Mesenchymal stem cell (in vitro differentiated cells and primary cell): ENCODE results near the gene CD72.
A peak's percentile ranks its signal among the peaks of the same experiment; 100 is the strongest.
"Not testable (repeated sequence)": the region's sequence is repeated elsewhere in the genome, so short reads cannot be mapped to it uniquely, and the experiment has no call there.

Experiments used
- DNase-seq: peaks from one replicate; pipeline ENCODE4 v3.0.0-alpha.2; 2013
- H2AFZ ChIP-seq: one replicate; pipeline ENCODE4 v1.6.1; 2013; ENCODE audit warnings: low read depth, mild to moderate bottlenecking, control low read depth, inconsistent platforms, low read length, moderate library complexity
- H2AK5ac ChIP-seq: 2 replicates; pipeline ENCODE4 v1.6.1; 2013; ENCODE audit warnings: low read length, moderate library complexity, mild to moderate bottlenecking, inconsistent platforms; ENCODE audit not compliant: severe bottlenecking
- H2BK120ac ChIP-seq: one replicate; pipeline ENCODE4 v1.6.1; 2013; ENCODE audit warnings: low read depth, mild to moderate bottlenecking, inconsistent platforms, low read length, moderate library complexity
- H2BK12ac ChIP-seq, 2 experiments: one replicate each; pipeline ENCODE4 v1.6.1; 2013; ENCODE audit warnings: inconsistent platforms in 2 of 2, low read length in 2 of 2, mild to moderate bottlenecking in 2 of 2, moderate library complexity in 2 of 2, control low read depth in 1 of 2
- H2BK15ac ChIP-seq: one replicate; pipeline ENCODE4 v1.6.1; 2013; ENCODE audit warnings: mild to moderate bottlenecking, low read depth, inconsistent platforms; ENCODE audit not compliant: poor library complexity, severe bottlenecking
- H2BK5ac ChIP-seq: 2 replicates; pipeline ENCODE4 v1.6.1; 2013; ENCODE audit warnings: low read depth, mild to moderate bottlenecking, low read length, control low read depth, inconsistent platforms; ENCODE audit not compliant: poor library complexity, severe bottlenecking
- H3K14ac ChIP-seq, 2 experiments: one replicate each; pipeline ENCODE4 v1.6.1; 2013; ENCODE audit warnings: inconsistent platforms in 2 of 2, low read length in 2 of 2, control low read depth in 1 of 2, mild to moderate bottlenecking in 1 of 2, moderate library complexity in 1 of 2
- H3K18ac ChIP-seq, 2 experiments: one replicate each; pipeline ENCODE4 v1.6.1; 2013; ENCODE audit warnings: inconsistent platforms in 2 of 2, low read length in 2 of 2, control low read depth in 1 of 2, low read depth in 1 of 2, mild to moderate bottlenecking in 1 of 2
- H3K23ac ChIP-seq, 2 experiments: one replicate each; pipeline ENCODE4 v1.6.1; 2013; ENCODE audit warnings: inconsistent platforms in 2 of 2, low read length in 2 of 2, mild to moderate bottlenecking in 2 of 2, moderate library complexity in 2 of 2, control low read depth in 1 of 2
- H3K27ac ChIP-seq: 2 replicates; pipeline ENCODE4 v1.5.1; 2013; ENCODE audit warnings: mild to moderate bottlenecking, moderate library complexity, low read length, control low read depth, inconsistent platforms; ENCODE audit not compliant: poor library complexity, severe bottlenecking
- H3K27me3 ChIP-seq, 2 experiments: 2 replicates each; pipeline versions ENCODE4 v1.6.1 to v1.7.0; 2013; ENCODE audit warnings: low read length in 2 of 2, mild to moderate bottlenecking in 2 of 2, moderate library complexity in 2 of 2, control low read depth in 1 of 2, inconsistent platforms in 1 of 2; ENCODE audit not compliant: control insufficient read depth in 1 of 2, insufficient read depth in 1 of 2
- H3K36me3 ChIP-seq, 2 experiments: 2 replicates each; pipeline versions ENCODE4 v1.6.1 to v1.7.0; 2013; ENCODE audit warnings: low read length in 2 of 2, control low read depth in 1 of 2, inconsistent platforms in 1 of 2, low read depth in 1 of 2, mild to moderate bottlenecking in 1 of 2; ENCODE audit not compliant: insufficient read depth in 2 of 2, control insufficient read depth in 1 of 2
- H3K4ac ChIP-seq, 2 experiments: one replicate each; pipeline ENCODE4 v1.6.1; 2013; ENCODE audit warnings: inconsistent platforms in 2 of 2, low read length in 2 of 2, mild to moderate bottlenecking in 2 of 2, moderate library complexity in 2 of 2, control low read depth in 1 of 2, low read depth in 1 of 2
- H3K4me1 ChIP-seq: 2 replicates; pipeline ENCODE4 v1.6.1; 2013; ENCODE audit warnings: low read depth, low read length, control low read depth; ENCODE audit not compliant: control insufficient read depth, insufficient read depth
- H3K4me2 ChIP-seq: 2 replicates; pipeline ENCODE4 v1.6.1; 2013; ENCODE audit warnings: low read length, mild to moderate bottlenecking, inconsistent platforms; ENCODE audit not compliant: poor library complexity, severe bottlenecking
- H3K4me3 ChIP-seq, 2 experiments: 2 replicates each; pipeline versions ENCODE4 v1.5.1 to v1.7.0; 2013; ENCODE audit warnings: low read length in 2 of 2, mild to moderate bottlenecking in 2 of 2, control low read depth in 1 of 2, low read depth in 1 of 2; ENCODE audit not compliant: insufficient read depth in 1 of 2
- H3K79me1 ChIP-seq: replicated peaks from 2 replicates; pipeline ENCODE4 v1.6.1; 2013; ENCODE audit warnings: mild to moderate bottlenecking, control low read depth, low read length, inconsistent platforms; ENCODE audit not compliant: poor library complexity, severe bottlenecking
- H3K9ac ChIP-seq: 2 replicates; pipeline ENCODE4 v1.7.0; 2013; ENCODE audit warnings: mild to moderate bottlenecking, low read length, moderate library complexity
- H3K9me3 ChIP-seq: 2 replicates; pipeline ENCODE4 v1.7.0; 2013; ENCODE audit warnings: mild to moderate bottlenecking, low read length; ENCODE audit not compliant: control insufficient read depth
- H4K8ac ChIP-seq: one replicate; pipeline ENCODE4 v1.6.1; 2013; ENCODE audit warnings: inconsistent platforms, mild to moderate bottlenecking, low read length, moderate library complexity
- H4K91ac ChIP-seq: one replicate; pipeline ENCODE4 v1.6.1; 2013; ENCODE audit warnings: mild to moderate bottlenecking, low read length, inconsistent platforms
- WGBS: methylation state at CpG from one replicate; pipeline ENCODE4 v1.1.7; 2013; ENCODE audit warnings: mixed read lengths; 5-methylcytosine and 5-hydroxymethylcytosine counted together

The CD72 gene

GRCh38 chr9:35649431-35650340, 31.5 kb upstream of the CD72 start:
- Histone ChIP-seq H4K91ac (no peak overlapping the region), H3K36me3 (no peaks in the 10 kb centered on the region), H3K79me1 (no peaks in the 10 kb centered on the region), H3K4me2 (no peak overlapping the region), H3K27me3 (no peaks in the 10 kb centered on the region), H2BK5ac (no peak overlapping the region), H3K4ac (peak overlapping the region in 1 of 2 experiments; percentile 30), H2AFZ (no peak overlapping the region), H3K23ac (no peak overlapping the region), H3K9ac (peak overlapping the region; percentile 74), H3K4me3 (peak overlapping the region in 1 of 2 experiments; percentile 59), H3K18ac (no peak overlapping the region), H3K9me3 (no peaks in the 10 kb centered on the region), H2AK5ac (no peak overlapping the region), H2BK15ac (no peak overlapping the region), H4K8ac (no peak overlapping the region), H2BK12ac (no peak overlapping the region), H3K27ac (no peak overlapping the region), H3K14ac (no peak overlapping the region), H3K4me1 (peaks cover 6% of the 10 kb centered on the region), H2BK120ac (no peak overlapping the region)
- 92% methylated on average over 25 of the region's 26 CpGs for WGBS
- DNase-seq: no peak

GRCh38 chr9:35646533-35647265, 28.5 kb upstream of the CD72 start:
- H2AFZ ChIP-seq: peak overlapping the region; percentile 96
- H2BK5ac ChIP-seq: peak overlapping the region; percentile 46
- H3K4me2 ChIP-seq: peak overlapping the region; percentile 86
- H4K8ac ChIP-seq: peak overlapping the region; percentile 90
- H3K18ac ChIP-seq: peak overlapping the region; percentile 67 to 80
- peak overlapping the region; percentile 99 for H3K9ac ChIP-seq
- peaks cover 4% of the 10 kb centered on the region for H3K4me1 ChIP-seq
- WGBS: under 1% methylated on average over 37 of the region's 58 CpGs
- H2BK15ac ChIP-seq: peak overlapping the region; percentile 87
- no peaks in the 10 kb centered on the region for H3K27me3 ChIP-seq
- H2AK5ac ChIP-seq: no peak overlapping the region
- H3K27ac ChIP-seq: peak overlapping the region; percentile 13
- DNase-seq: peak; percentile 89
- H3K4ac ChIP-seq: peak overlapping the region; percentile 35 to 84
- no peak overlapping the region for H2BK12ac ChIP-seq
- peaks cover 0 to 3% of the 10 kb centered on the region in 2 experiments for H3K36me3 ChIP-seq
- no peak overlapping the region for H3K23ac ChIP-seq
- H4K91ac ChIP-seq: peak overlapping the region; percentile 36
- no peaks in the 10 kb centered on the region for H3K9me3 ChIP-seq
- H3K4me3 ChIP-seq: peak overlapping the region; percentile 64 to 89
- no peak overlapping the region for H2BK120ac ChIP-seq
- H3K79me1 ChIP-seq: peaks cover 2% of the 10 kb centered on the region
- H3K14ac ChIP-seq: peak overlapping the region in 1 of 2 experiments; percentile 79

GRCh38 chr9:35646153-35646532, 27.9 kb upstream of the CD72 start:
- H4K8ac ChIP-seq: peak overlapping the region; percentile 21
- H3K27me3 ChIP-seq: no peaks in the 10 kb centered on the region
- H2AK5ac ChIP-seq: no peak overlapping the region
- H2BK120ac ChIP-seq: no peak overlapping the region
- H2BK12ac ChIP-seq: peak overlapping the region in 1 of 2 experiments; percentile 31
- WGBS: 2% methylated on average over 10 of the region's 11 CpGs
- H3K36me3 ChIP-seq: peaks cover 0 to 3% of the 10 kb centered on the region in 2 experiments
- H2AFZ ChIP-seq: peak overlapping the region; percentile 96
- no peak overlapping the region for H4K91ac ChIP-seq
- peak overlapping the region; percentile 54 for H2BK15ac ChIP-seq
- no peak for DNase-seq
- H3K9ac ChIP-seq: peak overlapping the region; percentile 99
- H3K23ac ChIP-seq: no peak overlapping the region
- peaks cover 4% of the 10 kb centered on the region for H3K4me1 ChIP-seq
- no peak overlapping the region for H2BK5ac ChIP-seq
- H3K4me3 ChIP-seq: peak overlapping the region; percentile 64 to 89
- peak overlapping the region; percentile 21 to 40 for H3K4ac ChIP-seq
- H3K9me3 ChIP-seq: no peaks in the 10 kb centered on the region
- peaks cover 2% of the 10 kb centered on the region for H3K79me1 ChIP-seq
- peak overlapping the region; percentile 34 to 67 for H3K18ac ChIP-seq
- peak overlapping the region in 1 of 2 experiments; percentile 75 for H3K14ac ChIP-seq
- peak overlapping the region; percentile 86 for H3K4me2 ChIP-seq
- H3K27ac ChIP-seq: peak overlapping the region; percentile 13

GRCh38 chr9:35645736-35646135, 27.5 kb upstream of the CD72 start:
- H3K9me3 ChIP-seq, H3K18ac ChIP-seq, H4K8ac ChIP-seq, H4K91ac ChIP-seq, H3K36me3 ChIP-seq, H2BK15ac ChIP-seq, H2AK5ac ChIP-seq, H2BK12ac ChIP-seq, H2BK120ac ChIP-seq, H3K27me3 ChIP-seq, H3K23ac ChIP-seq, H3K4me1 ChIP-seq, H2AFZ ChIP-seq, H3K4ac ChIP-seq, H2BK5ac ChIP-seq, H3K27ac ChIP-seq, H3K14ac ChIP-seq, H3K79me1 ChIP-seq, DNase-seq: not testable (repeated sequence)
- Histone ChIP-seq H3K9ac (peak overlapping the region; percentile 99), H3K4me3 (peak overlapping the region in 1 of 2 experiments; percentile 89), H3K4me2 (peak overlapping the region; percentile 86)
- WGBS: 32% methylated on average over 9 of the region's 10 CpGs
